ENCODE measurements around the gene GABBR2. TPM values are rescaled to one million over a fixed set of nuclear protein-coding genes. Genes with fewer than 3 reads are reported as not detected.
"Not testable (repeated sequence)": the region's sequence is repeated elsewhere in the genome, so short reads cannot be mapped to it uniquely, and the experiment has no call there.

The GABBR2 gene
- total and polyA plus RNA-seq, 2 donors, result 0.14 TPM

DNA sequence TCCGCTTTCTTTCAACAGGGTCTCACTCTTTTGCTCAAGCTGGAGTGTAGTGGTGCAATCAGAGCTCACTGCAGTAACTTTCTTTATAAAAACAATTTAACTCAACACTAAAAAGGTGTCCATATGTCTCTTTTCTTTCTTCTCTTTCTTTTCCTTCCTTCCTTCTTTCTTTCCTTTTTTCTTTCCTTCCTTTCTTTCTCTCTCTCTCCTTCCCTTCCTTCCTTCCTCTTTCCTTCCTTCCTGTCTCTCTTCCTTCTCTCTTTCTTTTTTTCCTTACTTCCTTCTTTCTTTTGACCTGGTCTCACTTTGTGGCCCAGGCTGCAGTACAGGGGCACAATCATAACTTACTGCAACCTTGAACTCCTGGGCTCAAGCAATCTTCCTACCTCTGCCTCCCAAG, 427.5 kb downstream of the GABBR2 start:
- no peak for DNase-seq (ENCODE audit: low read depth in 6 of 9, low spot score in 9 of 9)
- Histone ChIP-seq H3K4me1 (ENCODE audit: control insufficient read depth in 2 of 2, insufficient read depth in 2 of 2, low read length in 2 of 2) (no peaks in the 10 kb centered on the region), H3K9me3 (ENCODE audit: control insufficient read depth in 2 of 2, insufficient read depth in 1 of 2, low read length in 1 of 2) (no peaks in the 10 kb centered on the region), H3K27me3 (ENCODE audit: control insufficient read depth in 2 of 2, insufficient read depth in 1 of 2, low read length in 1 of 2) (peaks cover 0 to 24% of the 10 kb centered on the region in 2 donors), H3K4me3 (ENCODE audit: low read length in 2 of 2) (no peak overlapping the region), H3K36me3 (ENCODE audit: control insufficient read depth in 2 of 2, insufficient read depth in 2 of 2, low read length in 1 of 2) (no peaks in the 10 kb centered on the region), H3K27ac (ENCODE audit: low read depth in 1 of 2, low read length in 1 of 2) (no peak overlapping the region)
- 97% methylated on average over 1 of the region's 1 CpG for WGBS

DNA sequence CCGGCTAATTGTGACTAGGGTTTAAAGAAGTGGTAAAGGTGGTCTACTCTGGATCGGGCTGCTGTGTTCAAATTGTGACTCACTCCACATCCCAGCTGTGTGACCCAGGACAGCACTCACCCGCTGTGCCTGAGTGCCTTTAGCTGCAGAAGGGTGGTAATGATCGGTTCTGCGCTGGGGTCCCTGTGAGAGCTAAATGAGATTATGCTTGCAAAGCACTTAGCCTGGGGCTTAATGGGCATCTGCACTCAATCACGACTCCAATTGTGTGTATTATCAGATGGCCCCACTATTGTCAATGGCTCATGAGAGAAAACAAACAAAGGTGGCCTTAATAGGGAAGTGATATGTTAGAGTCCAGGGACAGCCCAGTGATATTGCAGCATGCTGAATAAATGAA, 428.2 kb downstream of the GABBR2 start:
- peaks cover 0 to 24% of the 10 kb centered on the region in 2 donors for H3K27me3 ChIP-seq (ENCODE audit: control insufficient read depth in 2 of 2, insufficient read depth in 1 of 2, low read length in 1 of 2)
- WGBS, result 90% methylated on average over 6 of the region's 6 CpGs
- DNase-seq (ENCODE audit: low read depth in 6 of 9, low spot score in 9 of 9), result no peak

DNA sequence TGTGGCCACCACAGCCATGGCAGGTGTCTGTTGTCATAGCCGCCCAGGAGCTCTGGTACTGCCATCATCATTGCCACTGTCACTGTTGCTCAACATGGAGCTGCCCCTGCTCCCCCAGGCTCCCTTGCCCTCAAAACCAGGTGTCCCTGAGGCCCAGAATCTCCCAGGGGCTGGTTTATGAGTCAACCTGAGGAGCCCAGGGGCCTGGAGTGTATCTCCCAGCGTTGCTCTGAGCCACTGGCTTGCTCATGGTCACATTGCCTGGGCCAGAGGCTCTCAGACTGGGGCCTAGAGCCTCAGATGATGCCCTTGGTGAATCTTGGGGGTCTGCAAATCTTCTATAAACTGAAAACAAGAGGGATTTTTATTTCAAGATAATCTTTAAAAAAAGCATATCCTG, 428.6 kb downstream of the GABBR2 start:
- Histone ChIP-seq H3K36me3 (ENCODE audit: control insufficient read depth in 2 of 2, insufficient read depth in 2 of 2, low read length in 1 of 2) (no peaks in the 10 kb centered on the region), H3K4me3 (ENCODE audit: low read length in 2 of 2) (no peak overlapping the region), H3K27me3 (ENCODE audit: control insufficient read depth in 2 of 2, insufficient read depth in 1 of 2, low read length in 1 of 2) (peaks cover 0 to 24% of the 10 kb centered on the region in 2 donors), H3K9me3 (ENCODE audit: control insufficient read depth in 2 of 2, insufficient read depth in 1 of 2, low read length in 1 of 2) (no peaks in the 10 kb centered on the region), H3K27ac (ENCODE audit: low read depth in 1 of 2, low read length in 1 of 2) (no peak overlapping the region), H3K4me1 (ENCODE audit: control insufficient read depth in 2 of 2, insufficient read depth in 2 of 2, low read length in 2 of 2) (no peaks in the 10 kb centered on the region)
- no peak for DNase-seq (ENCODE audit: low read depth in 6 of 9, low spot score in 9 of 9)
- 83% methylated on average over 2 of the region's 2 CpGs for WGBS

More for the DNA sequence above, 428.2 kb downstream of the GABBR2 start:
- no peaks in the 10 kb centered on the region for H3K9me3 ChIP-seq (ENCODE audit: control insufficient read depth in 2 of 2, insufficient read depth in 1 of 2, low read length in 1 of 2)
- H3K4me3 ChIP-seq (ENCODE audit: low read length in 2 of 2), result no peak overlapping the region
- no peaks in the 10 kb centered on the region for H3K4me1 ChIP-seq (ENCODE audit: control insufficient read depth in 2 of 2, insufficient read depth in 2 of 2, low read length in 2 of 2)
- H3K36me3 ChIP-seq (ENCODE audit: control insufficient read depth in 2 of 2, insufficient read depth in 2 of 2, low read length in 1 of 2), result no peaks in the 10 kb centered on the region
- no peak overlapping the region for H3K27ac ChIP-seq (ENCODE audit: low read depth in 1 of 2, low read length in 1 of 2)

DNA sequence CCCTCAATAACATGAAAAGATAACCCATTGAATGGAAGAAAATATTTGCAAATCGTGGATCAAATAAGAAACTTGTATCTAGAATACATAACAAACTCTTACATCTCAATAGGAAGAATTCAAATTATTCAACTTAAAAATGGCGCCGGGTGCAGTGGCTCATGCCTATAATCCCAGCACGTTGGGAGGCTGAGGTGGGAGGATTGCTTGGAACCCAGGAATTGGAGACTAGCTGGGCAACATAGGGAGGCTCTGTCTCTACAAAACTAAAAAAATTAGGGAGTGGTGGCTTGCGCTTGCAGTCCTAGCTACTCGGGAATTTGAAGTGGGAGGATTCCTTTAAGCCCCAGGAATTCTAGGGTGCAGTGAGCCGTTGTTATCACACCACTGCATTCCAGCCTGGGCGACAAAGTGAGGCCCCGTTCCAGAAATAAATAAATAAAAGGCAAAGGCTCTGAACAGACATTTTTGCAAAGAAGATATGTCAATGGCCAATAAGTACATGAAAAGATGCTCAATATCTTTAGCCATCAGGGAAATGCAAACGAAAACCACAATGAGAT, 431.7 kb downstream of the GABBR2 start:
- H3K27me3 ChIP-seq (ENCODE audit: control insufficient read depth in 2 of 2, insufficient read depth in 1 of 2, low read length in 1 of 2), result peaks cover 0 to 25% of the 10 kb centered on the region in 2 donors
- no peaks in the 10 kb centered on the region for H3K9me3 ChIP-seq (ENCODE audit: control insufficient read depth in 2 of 2, insufficient read depth in 1 of 2, low read length in 1 of 2)
- no peak overlapping the region for H3K4me3 ChIP-seq (ENCODE audit: low read length in 2 of 2)
- 94% methylated on average over 10 of the region's 10 CpGs for WGBS
- no peak overlapping the region for H3K27ac ChIP-seq (ENCODE audit: low read depth in 1 of 2, low read length in 1 of 2)
- no peaks in the 10 kb centered on the region for H3K36me3 ChIP-seq (ENCODE audit: control insufficient read depth in 2 of 2, insufficient read depth in 2 of 2, low read length in 1 of 2)
- H3K4me1 ChIP-seq (ENCODE audit: control insufficient read depth in 2 of 2, insufficient read depth in 2 of 2, low read length in 2 of 2), result no peaks in the 10 kb centered on the region
- DNase-seq (ENCODE audit: low read depth in 6 of 9, low spot score in 9 of 9), result no peak

DNA sequence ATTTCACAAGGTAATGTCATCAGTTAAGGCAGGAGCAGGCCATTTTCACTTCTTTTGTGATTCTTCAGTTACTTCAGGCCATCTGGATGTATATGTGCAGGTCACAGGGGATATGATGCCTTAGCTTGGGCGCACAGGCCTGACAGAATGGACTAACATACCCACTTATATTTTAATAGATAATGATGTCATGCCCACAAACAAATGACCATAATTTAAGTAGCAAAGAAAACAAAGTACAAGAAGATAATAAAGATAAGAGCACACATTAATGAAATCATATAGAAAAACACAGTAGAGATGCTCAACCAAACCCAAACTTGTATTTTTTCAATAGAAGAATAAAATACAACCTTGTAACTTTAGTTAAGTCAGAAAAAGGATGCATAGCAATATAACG, 433.6 kb downstream of the GABBR2 start:
- Histone ChIP-seq H3K27ac (ENCODE audit: low read depth in 1 of 2, low read length in 1 of 2) (no peak overlapping the region), H3K4me3 (ENCODE audit: low read length in 2 of 2) (no peak overlapping the region), H3K9me3 (ENCODE audit: control insufficient read depth in 2 of 2, insufficient read depth in 1 of 2, low read length in 1 of 2) (no peaks in the 10 kb centered on the region), H3K27me3 (ENCODE audit: control insufficient read depth in 2 of 2, insufficient read depth in 1 of 2, low read length in 1 of 2) (peaks cover 0 to 24% of the 10 kb centered on the region in 2 donors), H3K36me3 (ENCODE audit: control insufficient read depth in 2 of 2, insufficient read depth in 2 of 2, low read length in 1 of 2) (no peaks in the 10 kb centered on the region), H3K4me1 (ENCODE audit: control insufficient read depth in 2 of 2, insufficient read depth in 2 of 2, low read length in 2 of 2) (no peaks in the 10 kb centered on the region)
- WGBS, result 97% methylated on average over 2 of the region's 2 CpGs
- no peak for DNase-seq (ENCODE audit: low read depth in 6 of 9, low spot score in 9 of 9)

DNA sequence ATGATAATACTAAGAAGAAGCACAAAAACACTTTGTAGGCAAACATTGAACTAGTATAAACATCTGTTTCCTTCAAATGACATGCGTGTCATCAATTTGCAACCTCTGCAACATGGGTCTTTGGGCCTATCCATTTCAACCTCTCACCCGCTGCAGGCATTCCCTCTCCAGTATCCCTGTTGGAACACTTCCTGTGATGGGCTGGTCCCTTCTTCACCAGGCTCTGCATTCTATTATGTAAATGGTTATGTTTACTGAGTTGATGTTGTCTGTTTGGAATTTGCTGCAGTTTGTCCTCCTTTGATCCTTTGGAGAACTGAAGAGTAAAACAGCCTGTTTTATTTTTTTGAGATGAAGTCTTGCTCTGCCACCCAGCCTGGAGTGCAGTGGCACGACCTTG, 436.7 kb downstream of the GABBR2 start:
- no peaks in the 10 kb centered on the region for H3K9me3 ChIP-seq (ENCODE audit: control insufficient read depth in 2 of 2, insufficient read depth in 1 of 2, low read length in 1 of 2)
- no peaks in the 10 kb centered on the region for H3K36me3 ChIP-seq (ENCODE audit: control insufficient read depth in 2 of 2, insufficient read depth in 2 of 2, low read length in 1 of 2)
- no peak overlapping the region for H3K27ac ChIP-seq (ENCODE audit: low read depth in 1 of 2, low read length in 1 of 2)
- WGBS, result 79% methylated on average over 3 of the region's 3 CpGs
- no peaks in the 10 kb centered on the region for H3K4me1 ChIP-seq (ENCODE audit: control insufficient read depth in 2 of 2, insufficient read depth in 2 of 2, low read length in 2 of 2)
- peaks cover 0 to 12% of the 10 kb centered on the region in 2 donors for H3K27me3 ChIP-seq (ENCODE audit: control insufficient read depth in 2 of 2, insufficient read depth in 1 of 2, low read length in 1 of 2)
- no peak for DNase-seq (ENCODE audit: low read depth in 6 of 9, low spot score in 9 of 9)
- no peak overlapping the region for H3K4me3 ChIP-seq (ENCODE audit: low read length in 2 of 2)

DNA sequence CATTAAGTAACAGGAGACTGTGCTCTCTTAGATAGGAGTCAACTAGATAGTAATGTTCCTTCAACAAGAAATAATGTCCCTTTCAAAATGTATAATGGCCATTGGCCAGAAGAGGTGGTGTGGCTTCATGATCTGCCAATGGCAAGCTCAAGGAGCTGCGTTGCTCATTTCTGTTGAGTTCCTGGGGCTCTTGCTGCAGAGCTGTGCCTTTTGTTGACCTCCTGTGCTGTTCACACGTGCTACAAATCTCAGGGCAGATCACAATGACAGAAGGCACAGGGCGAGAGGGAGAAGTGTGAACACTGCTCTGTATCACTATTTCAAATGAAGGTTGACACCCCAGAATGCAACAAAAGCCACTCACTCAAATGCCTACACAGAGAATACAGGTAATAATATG, 437.3 kb downstream of the GABBR2 start:
- H3K27ac ChIP-seq (ENCODE audit: low read depth in 1 of 2, low read length in 1 of 2), result no peak overlapping the region
- no peak for DNase-seq (ENCODE audit: low read depth in 6 of 9, low spot score in 9 of 9)
- H3K4me1 ChIP-seq (ENCODE audit: control insufficient read depth in 2 of 2, insufficient read depth in 2 of 2, low read length in 2 of 2), result no peaks in the 10 kb centered on the region
- H3K36me3 ChIP-seq (ENCODE audit: control insufficient read depth in 2 of 2, insufficient read depth in 2 of 2, low read length in 1 of 2), result no peaks in the 10 kb centered on the region
- peaks cover 0 to 9% of the 10 kb centered on the region in 2 donors for H3K27me3 ChIP-seq (ENCODE audit: control insufficient read depth in 2 of 2, insufficient read depth in 1 of 2, low read length in 1 of 2)
- 79% methylated on average over 3 of the region's 3 CpGs for WGBS
- H3K9me3 ChIP-seq (ENCODE audit: control insufficient read depth in 2 of 2, insufficient read depth in 1 of 2, low read length in 1 of 2), result no peaks in the 10 kb centered on the region
- H3K4me3 ChIP-seq (ENCODE audit: low read length in 2 of 2), result no peak overlapping the region

DNA sequence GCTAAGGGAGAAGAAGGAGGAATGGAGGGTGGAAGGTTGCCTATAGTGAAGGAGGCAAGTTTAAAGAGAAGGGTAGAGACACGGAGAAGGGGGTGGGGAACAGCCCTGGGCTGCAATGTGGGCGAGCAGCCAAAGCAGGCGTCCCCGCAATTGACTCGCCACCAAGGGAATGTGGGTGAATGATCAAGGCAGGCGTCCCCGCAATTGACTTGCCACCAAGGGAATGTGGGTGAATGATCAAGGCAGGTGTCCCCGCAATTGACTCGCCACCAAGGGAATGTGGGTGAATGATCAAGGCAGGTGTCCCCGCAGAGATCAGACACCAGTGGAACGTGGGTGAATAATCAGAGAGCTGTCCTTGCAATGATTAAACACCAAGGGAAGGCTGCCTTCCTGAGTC, 438.5 kb downstream of the GABBR2 start:
- H3K36me3 ChIP-seq (ENCODE audit: control insufficient read depth in 2 of 2, insufficient read depth in 2 of 2, low read length in 1 of 2); H3K9me3 ChIP-seq (ENCODE audit: control insufficient read depth in 2 of 2, insufficient read depth in 1 of 2, low read length in 1 of 2); H3K4me3 ChIP-seq (ENCODE audit: low read length in 2 of 2); H3K4me1 ChIP-seq (ENCODE audit: control insufficient read depth in 2 of 2, insufficient read depth in 2 of 2, low read length in 2 of 2); DNase-seq (ENCODE audit: low read depth in 6 of 9, low spot score in 9 of 9); H3K27ac ChIP-seq (ENCODE audit: low read depth in 1 of 2, low read length in 1 of 2); H3K27me3 ChIP-seq (ENCODE audit: control insufficient read depth in 2 of 2, insufficient read depth in 1 of 2, low read length in 1 of 2): not testable (repeated sequence)
- 89% methylated on average over 11 of the region's 11 CpGs for WGBS

DNA sequence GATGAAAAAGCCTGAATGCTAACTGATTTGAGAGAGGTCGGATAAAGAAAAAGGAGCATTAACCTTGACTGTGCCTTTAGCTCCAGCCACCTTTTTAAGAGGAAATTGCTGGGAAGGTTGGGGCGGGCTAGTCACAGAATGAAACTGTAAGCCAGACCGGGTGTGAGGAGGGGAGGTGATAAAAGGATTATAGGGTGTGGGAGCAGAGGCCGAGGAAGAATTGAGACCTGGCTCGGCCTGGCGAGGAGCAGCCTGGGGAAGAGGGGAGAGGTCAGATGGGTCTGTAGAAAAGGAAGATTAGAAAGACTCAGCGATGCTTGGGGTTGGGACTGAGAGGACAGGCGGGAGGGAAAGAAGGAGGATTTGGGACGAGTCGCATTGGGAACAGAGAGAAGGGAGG, 439.1 kb downstream of the GABBR2 start:
- DNase-seq (ENCODE audit: low read depth in 6 of 9, low spot score in 9 of 9); H3K27ac ChIP-seq (ENCODE audit: low read depth in 1 of 2, low read length in 1 of 2); H3K9me3 ChIP-seq (ENCODE audit: control insufficient read depth in 2 of 2, insufficient read depth in 1 of 2, low read length in 1 of 2); H3K36me3 ChIP-seq (ENCODE audit: control insufficient read depth in 2 of 2, insufficient read depth in 2 of 2, low read length in 1 of 2); H3K4me3 ChIP-seq (ENCODE audit: low read length in 2 of 2); H3K27me3 ChIP-seq (ENCODE audit: control insufficient read depth in 2 of 2, insufficient read depth in 1 of 2, low read length in 1 of 2); H3K4me1 ChIP-seq (ENCODE audit: control insufficient read depth in 2 of 2, insufficient read depth in 2 of 2, low read length in 2 of 2): not testable (repeated sequence)
- 81% methylated on average over 10 of the region's 10 CpGs for WGBS

DNA sequence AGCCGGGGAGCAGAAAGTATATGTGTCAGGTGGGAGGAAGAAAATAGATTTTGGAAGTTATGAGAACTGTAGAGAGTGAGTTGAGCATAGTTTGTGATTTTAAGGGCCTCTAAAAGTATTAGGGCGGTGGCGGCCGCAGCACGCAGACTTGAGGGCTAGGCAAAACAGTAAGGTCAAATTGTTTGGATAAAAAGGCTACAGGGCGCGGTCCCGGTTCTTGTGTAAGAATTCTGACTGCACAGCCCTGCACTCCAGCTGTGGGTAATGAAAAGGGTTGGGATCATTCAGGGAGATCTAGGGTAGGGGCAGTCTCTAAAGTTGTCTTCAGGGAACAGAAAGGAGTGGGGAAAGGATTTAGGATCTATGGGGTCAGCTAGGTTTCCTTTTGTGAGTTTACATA, 441.2 kb downstream of the GABBR2 start:
- not testable (repeated sequence) for DNase-seq (ENCODE audit: low read depth in 6 of 9, low spot score in 9 of 9); H3K27ac ChIP-seq (ENCODE audit: low read depth in 1 of 2, low read length in 1 of 2)

More for the DNA sequence above, 441.2 kb downstream of the GABBR2 start:
- not testable (repeated sequence) for H3K4me3 ChIP-seq (ENCODE audit: low read length in 2 of 2); H3K4me1 ChIP-seq (ENCODE audit: control insufficient read depth in 2 of 2, insufficient read depth in 2 of 2, low read length in 2 of 2); H3K9me3 ChIP-seq (ENCODE audit: control insufficient read depth in 2 of 2, insufficient read depth in 1 of 2, low read length in 1 of 2); H3K36me3 ChIP-seq (ENCODE audit: control insufficient read depth in 2 of 2, insufficient read depth in 2 of 2, low read length in 1 of 2); H3K27me3 ChIP-seq (ENCODE audit: control insufficient read depth in 2 of 2, insufficient read depth in 1 of 2, low read length in 1 of 2)
- WGBS, result 97% methylated on average over 8 of the region's 8 CpGs
